Liver (tissue), 9 donors: ENCODE measurements around the gene OIT3. TPM values are rescaled to one million over a fixed set of nuclear protein-coding genes. Genes with fewer than 3 reads are reported as not detected.
"Not testable (repeated sequence)": the region's sequence is repeated elsewhere in the genome, so short reads cannot be mapped to it uniquely, and the experiment has no call there.

Source experiments
- DNase-seq: peaks from one replicate; pipeline ENCODE4 v3.0.0-alpha.2; 2017; ENCODE audit warnings: low spot score
- H3K27ac ChIP-seq, 2 donors: one replicate each; pipeline ENCODE4 v1.7.0; 2013; ENCODE audit warnings: inconsistent platforms in 2 of 2, low read length in 2 of 2, control low read depth in 1 of 2, low read depth in 1 of 2, mild to moderate bottlenecking in 1 of 2
- H3K27me3 ChIP-seq, 4 donors: one replicate each; pipeline versions ENCODE4 v1.6.1 to v1.7.0; 2013; ENCODE audit warnings: low read length in 3 of 4, inconsistent platforms in 1 of 4, mild to moderate bottlenecking in 1 of 4, moderate library complexity in 1 of 4; ENCODE audit not compliant: control insufficient read depth in 4 of 4, insufficient read depth in 4 of 4
- H3K36me3 ChIP-seq, 4 donors: one replicate each; pipeline versions ENCODE4 v1.6.1 to v1.7.0; 2013; ENCODE audit warnings: low read length in 3 of 4, mild to moderate bottlenecking in 3 of 4, low read depth in 1 of 4, moderate library complexity in 1 of 4; ENCODE audit not compliant: control insufficient read depth in 4 of 4, insufficient read depth in 3 of 4
- H3K4me1 ChIP-seq, 4 donors: one replicate each; pipeline versions ENCODE4 v1.6.1 to v1.7.0; 2013; ENCODE audit warnings: low read length in 3 of 4, mild to moderate bottlenecking in 3 of 4, moderate library complexity in 1 of 4; ENCODE audit not compliant: control insufficient read depth in 4 of 4, insufficient read depth in 4 of 4
- H3K4me3 ChIP-seq, 3 donors: one replicate each; pipeline versions ENCODE4 v1.6.1 to v1.7.0; 2013; ENCODE audit warnings: low read length in 3 of 3, control low read depth in 1 of 3, low read depth in 1 of 3, mild to moderate bottlenecking in 1 of 3
- H3K9ac ChIP-seq, 2 donors: one replicate each; pipeline ENCODE4 v1.7.0; 2013; ENCODE audit warnings: low read length in 2 of 2, mild to moderate bottlenecking in 2 of 2, moderate library complexity in 2 of 2, control low read depth in 1 of 2, low read depth in 1 of 2
- H3K9me3 ChIP-seq, 4 donors: one replicate each; pipeline versions ENCODE4 v1.6.1 to v1.7.0; 2013; ENCODE audit warnings: low read length in 3 of 4; ENCODE audit not compliant: control insufficient read depth in 4 of 4
- ATF3 ChIP-seq: IDR thresholded peaks from 2 replicates; pipeline ENCODE4 v1.6.1; 2016; ENCODE audit warnings: antibody characterized with exemption
- CTCF ChIP-seq: fragments of 150-350 bp; IDR thresholded peaks from 2 replicates; pipeline ENCODE4 v1.5.1; 2017; ENCODE audit warnings: improper control_type of control experiment, low read depth, low read length; ENCODE audit not compliant: missing input control
- FOXA1 ChIP-seq: IDR thresholded peaks from 2 replicates; pipeline ENCODE4 v1.6.1; 2016; ENCODE audit warnings: antibody characterized with exemption
- FOXA2 ChIP-seq: IDR thresholded peaks from 2 replicates; pipeline ENCODE4 v1.6.1; 2016; ENCODE audit warnings: antibody characterized with exemption
- GABPA ChIP-seq, 2 donors: IDR thresholded peaks in 1 of 2; conservative IDR thresholded peaks in 1 of 2; 2 replicates each; pipeline ENCODE4 v1.6.1; 2016; ENCODE audit warnings: antibody characterized with exemption in 2 of 2, mild to moderate bottlenecking in 1 of 2, moderate library complexity in 1 of 2
- HNF4A ChIP-seq, 2 donors: conservative IDR thresholded peaks; 2 replicates each; pipeline ENCODE4 v1.6.1; 2016; ENCODE audit warnings: antibody characterized with exemption in 2 of 2, mild to moderate bottlenecking in 2 of 2
- HNF4G ChIP-seq: IDR thresholded peaks from 2 replicates; pipeline ENCODE4 v1.6.1; 2016; ENCODE audit warnings: antibody characterized with exemption
- NR2F2 ChIP-seq: IDR thresholded peaks from 2 replicates; pipeline ENCODE4 v1.6.1; 2016; ENCODE audit warnings: antibody characterized with exemption
- RAD21 ChIP-seq, 2 donors: IDR thresholded peaks; 2 replicates each; pipeline ENCODE4 v1.6.1; 2016; ENCODE audit warnings: antibody characterized with exemption in 2 of 2, mild to moderate bottlenecking in 2 of 2
- REST ChIP-seq: IDR thresholded peaks from 2 replicates; pipeline ENCODE4 v1.6.1; 2016; ENCODE audit warnings: antibody characterized with exemption, mild to moderate bottlenecking
- RXRA ChIP-seq, 2 donors: IDR thresholded peaks; 2 replicates each; pipeline ENCODE4 v1.6.1; 2017 to 2018; ENCODE audit warnings: antibody characterized with exemption in 2 of 2, mild to moderate bottlenecking in 1 of 2
- TAF1 ChIP-seq: conservative IDR thresholded peaks from 2 replicates; pipeline ENCODE4 v1.6.1; 2016; ENCODE audit warnings: antibody characterized with exemption, mild to moderate bottlenecking
- YY1 ChIP-seq: IDR thresholded peaks from 2 replicates; pipeline ENCODE4 v1.6.1; 2016; ENCODE audit warnings: antibody characterized with exemption, mild to moderate bottlenecking
- ZBTB33 ChIP-seq: IDR thresholded peaks from 2 replicates; pipeline ENCODE4 v1.6.1; 2016; ENCODE audit warnings: antibody characterized with exemption
- WGBS: extraction: QIAGEN DNeasy Blood & Tissue Kit; methylation state at CpG from one replicate; pipeline ENCODE4 v1.1.7; 2013; 5-methylcytosine and 5-hydroxymethylcytosine counted together
- polyA plus RNA-seq, 2 donors: library from polyadenylated mRNA; stranded (reverse) in 1 of 2; unstranded in 1 of 2; fragments of 200-250 nt in 1 of 2; fragments of >200 nt in 1 of 2; fragmentation: Nextera tagmentation in 1 of 2; extraction: Ambion mirVana in 1 of 2; gene quantifications; one replicate each; pipeline versions ENCODE4 v1.2.1 to v1.2.3, GENCODE V29; 2013 to 2015
- total RNA-seq, 2 donors: library from RNA; depleted of rRNA; stranded (reverse); fragments of >200 nt; gene quantifications; one replicate each; pipeline ENCODE4 v1.2.3, GENCODE V29; 2014
- donor health status: healthy.
- donor health status: healthy.
- donor health status: healthy.
- donor health status: healthy.
- donor health status: healthy.

OIT3 gene
- total and polyA plus RNA-seq, 4 donors, result 19.0 to 84.8 (median 59.8) TPM

GRCh38 chr10:72899545-72899944, 6.0 kb downstream of the OIT3 start:
- H3K4me1 ChIP-seq, result no peaks in the 10 kb centered on the region
- H3K9me3 ChIP-seq, result no peaks in the 10 kb centered on the region
- H3K27me3 ChIP-seq, result no peaks in the 10 kb centered on the region
- no peak overlapping the region for H3K27ac ChIP-seq
- no peak overlapping the region for H3K4me3 ChIP-seq
- no peak for DNase-seq
- H3K9ac ChIP-seq, result no peak overlapping the region
- TF ChIP-seq FOXA1, result no peak
- no peaks in the 10 kb centered on the region for H3K36me3 ChIP-seq
- WGBS, result 86% methylated on average over 1 of the region's 1 CpG

GRCh38 chr10:72903941-72904446, 10.5 kb downstream of the OIT3 start:
- not testable (repeated sequence) for H3K27ac ChIP-seq, H3K4me3 ChIP-seq, H3K9me3 ChIP-seq, DNase-seq, H3K4me1 ChIP-seq, H3K9ac ChIP-seq, H3K27me3 ChIP-seq, H3K36me3 ChIP-seq
- 83% methylated on average over 15 of the region's 15 CpGs for WGBS

GRCh38 chr10:72904806-72905205, 11.3 kb downstream of the OIT3 start:
- H3K4me1 ChIP-seq, result no peaks in the 10 kb centered on the region
- whole genome bisulfite sequencing, result 87% methylated on average over 3 of the region's 3 CpGs
- H3K27ac ChIP-seq, result no peak overlapping the region
- no peak for DNase-seq
- TF ChIP-seq NR2F2, result no peak
- no peak for TF ChIP-seq TAF1
- TF ChIP-seq ATF3, result no peak
- TF ChIP-seq RAD21 (IDR thresholded peaks at IDR 0.05), result no peak
- no peak for TF ChIP-seq CTCF
- TF ChIP-seq YY1, result no peak
- no peak for TF ChIP-seq HNF4G
- no peak for TF ChIP-seq FOXA1
- no peak for TF ChIP-seq GABPA (IDR thresholded peaks at IDR 0.05 in 1 of 2, conservative IDR thresholded peaks at IDR 0.05 in 1 of 2)
- TF ChIP-seq REST, result no peak
- TF ChIP-seq HNF4A (conservative IDR thresholded peaks at IDR 0.05), result no peak
- TF ChIP-seq FOXA2, result no peak
- no peak for TF ChIP-seq RXRA (IDR thresholded peaks at IDR 0.05)
- TF ChIP-seq ZBTB33, result no peak
- no peak overlapping the region for H3K9ac ChIP-seq
- no peaks in the 10 kb centered on the region for H3K27me3 ChIP-seq
- H3K36me3 ChIP-seq, result no peaks in the 10 kb centered on the region
- H3K9me3 ChIP-seq, result no peaks in the 10 kb centered on the region
- no peak overlapping the region for H3K4me3 ChIP-seq
